Amniotic stem cell (primary cell): ENCODE measurements around the gene BEX2.
"Not testable (repeated sequence)": the region's sequence is repeated elsewhere in the genome, so short reads cannot be mapped to it uniquely, and the experiment has no call there.

Experiments used
- DNase-seq: peaks from one replicate; lab custom pipeline; 2025; lab: John Stamatoyannopoulos, UW

Gene BEX2

DNA sequence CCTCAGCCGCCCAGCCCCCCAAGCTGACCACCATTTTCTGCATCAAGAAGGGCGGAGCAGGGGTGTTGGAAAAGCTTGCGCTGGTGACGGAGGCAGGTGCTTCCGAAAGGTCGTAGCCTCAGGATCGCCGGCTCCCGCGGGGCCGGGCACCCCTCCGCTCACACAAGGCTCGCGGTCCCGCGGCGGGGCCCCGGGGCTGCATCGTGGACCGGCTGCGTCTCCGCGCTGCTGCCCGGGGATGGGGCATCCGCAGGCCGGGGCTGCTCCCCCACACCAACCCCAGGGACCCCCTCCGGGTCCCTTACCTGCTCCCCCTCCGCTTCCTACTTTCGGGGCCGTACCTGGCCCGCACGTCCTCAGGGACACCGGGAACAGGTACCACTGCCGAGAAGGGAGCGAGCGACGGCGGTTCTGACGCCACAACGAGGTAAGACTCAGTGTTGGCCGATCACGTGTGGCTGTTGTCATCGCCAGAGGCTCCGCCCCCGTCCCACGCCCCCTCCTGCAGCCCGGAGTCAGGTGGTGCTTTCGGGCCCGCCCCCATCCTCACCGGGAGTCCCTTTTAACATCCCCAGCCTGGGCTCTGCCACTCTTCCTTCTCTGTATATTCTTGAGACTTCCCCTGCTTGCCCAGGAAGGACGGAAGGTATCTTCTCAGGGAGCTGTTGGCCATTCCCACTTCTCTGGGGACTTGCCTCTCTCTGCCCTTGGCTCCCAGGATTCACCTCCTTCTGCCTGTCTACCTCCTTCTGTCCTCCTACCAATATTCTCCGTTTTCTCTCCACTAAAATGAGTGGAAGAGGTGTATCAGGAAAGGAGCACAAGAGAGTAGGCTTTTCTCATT, at the start of gene BEX2:
Gene BEX2 (minus strand): TSS at position 436 of the 844 bp plus-strand sequence. CDS start 1,014 bp downstream, outside the sequence.
- no peak for DNase-seq

DNA sequence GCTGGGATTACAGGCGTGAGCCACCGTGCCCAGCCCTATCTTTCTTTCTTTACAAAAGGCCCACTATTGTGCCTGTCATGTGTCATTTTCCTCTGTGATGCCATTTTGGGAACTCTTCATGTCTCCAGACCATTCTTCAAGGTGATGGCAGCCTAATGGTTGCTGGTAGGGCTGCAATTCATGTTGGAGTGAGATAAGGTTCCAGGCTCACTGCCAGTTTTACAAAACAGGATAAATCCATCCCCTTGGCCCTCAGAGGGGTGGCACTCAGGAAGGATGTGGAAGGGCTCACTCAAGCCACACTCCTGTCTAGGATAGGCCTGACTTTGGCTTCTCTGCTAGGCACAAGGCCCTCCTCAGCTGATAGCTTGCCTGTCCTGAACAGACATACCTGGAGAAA, 49.3 kb upstream of the BEX2 start:
- no peak for DNase-seq

DNA sequence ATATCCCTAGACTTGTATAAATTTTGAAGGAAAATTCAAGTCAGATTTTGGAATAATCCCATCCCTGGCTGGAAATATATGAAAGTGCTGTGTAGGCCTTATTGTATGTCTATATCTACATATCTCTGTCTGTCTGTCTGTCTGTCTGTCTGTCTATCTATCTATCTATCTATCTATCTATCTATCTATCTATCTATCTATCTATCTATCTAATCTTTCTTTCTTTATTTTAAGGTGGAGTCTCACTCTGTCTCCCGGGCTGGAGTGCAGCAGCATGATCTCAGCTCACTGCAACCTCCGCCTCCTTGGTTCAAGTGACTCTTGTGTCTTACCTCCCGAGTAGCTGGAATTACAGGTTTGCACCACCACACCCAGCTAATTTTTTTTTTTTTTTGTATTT, 48.8 kb upstream of the BEX2 start:
- DNase-seq: not testable (repeated sequence)

DNA sequence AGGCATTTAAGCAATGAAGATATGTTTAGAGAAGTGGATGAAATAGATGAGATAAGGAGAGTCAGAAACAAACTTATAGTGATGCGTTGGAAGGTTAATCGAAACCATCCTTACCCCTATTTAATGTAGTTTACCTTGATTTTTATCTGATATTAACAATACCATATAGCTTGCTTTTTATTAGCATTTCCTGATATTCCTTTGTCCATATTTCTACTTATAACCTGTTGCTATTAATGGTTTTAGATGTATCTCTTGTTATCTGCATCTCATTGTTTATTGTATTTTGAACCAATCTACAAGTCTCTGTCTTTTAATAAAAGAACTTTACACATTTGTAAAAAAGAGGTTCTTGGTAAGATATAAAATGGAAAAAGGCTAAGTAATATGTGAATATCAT, 47.1 kb upstream of the BEX2 start:
- no peak for DNase-seq

DNA sequence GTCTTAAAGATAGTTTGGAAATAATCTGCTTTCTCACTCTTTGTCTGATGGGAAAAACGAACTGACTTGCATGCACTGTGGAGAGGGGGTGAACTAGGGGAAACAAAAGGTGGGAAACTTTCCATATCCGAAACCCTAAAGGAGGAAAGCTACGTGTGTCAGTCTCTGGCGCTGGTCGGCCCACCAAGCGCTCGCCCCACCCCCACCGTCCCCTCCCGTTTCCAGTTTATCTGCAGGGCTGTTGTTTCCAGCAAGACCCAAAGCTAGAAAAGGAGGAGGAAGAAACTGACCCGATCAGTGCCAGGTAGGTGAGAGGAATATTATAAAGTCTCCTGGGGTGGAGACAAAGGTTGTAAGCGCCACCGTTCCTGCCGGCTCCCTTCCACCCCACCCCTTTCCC, 46.1 kb upstream of the BEX2 start:
- no peak for DNase-seq

DNA sequence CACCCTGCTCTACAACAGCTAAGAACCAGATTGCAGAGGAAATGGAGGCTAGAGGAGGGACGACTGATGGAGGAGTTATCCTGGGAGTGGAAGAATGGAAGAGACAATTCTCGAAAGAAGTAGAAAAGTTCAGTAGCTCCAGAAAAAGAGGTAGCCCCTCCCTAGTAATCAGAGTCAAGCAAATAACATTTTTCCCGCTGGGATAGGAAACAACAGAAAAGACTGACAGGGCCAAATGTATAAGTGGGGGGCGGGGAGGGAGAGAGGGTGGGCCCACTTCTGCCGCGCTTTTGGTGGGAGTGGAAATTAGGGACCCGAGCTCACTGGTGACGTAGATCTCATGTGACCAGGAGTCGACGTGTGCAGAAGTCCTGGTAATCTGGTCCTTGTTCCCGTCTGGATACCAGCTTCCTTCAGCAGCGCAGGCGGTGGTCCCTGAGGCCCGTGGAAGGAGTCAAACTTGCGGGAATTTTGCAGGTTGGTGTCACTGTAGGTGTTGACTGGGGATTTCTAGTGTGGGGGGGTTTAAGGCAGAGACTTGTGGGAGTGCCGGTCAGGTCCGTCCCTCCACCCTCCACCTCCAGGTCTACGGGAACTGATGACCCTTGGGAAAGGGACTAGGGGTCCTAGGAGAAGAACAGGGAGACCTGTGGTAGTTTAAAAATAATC, 45.5 kb upstream of the BEX2 start, which contains the start of gene TCEAL9:
Gene TCEAL9 (plus strand): TSS at position 377 of the 669 bp plus-strand sequence. CDS start 1,179 bp downstream, outside the sequence.
- DNase-seq: peak; percentile 46

DNA sequence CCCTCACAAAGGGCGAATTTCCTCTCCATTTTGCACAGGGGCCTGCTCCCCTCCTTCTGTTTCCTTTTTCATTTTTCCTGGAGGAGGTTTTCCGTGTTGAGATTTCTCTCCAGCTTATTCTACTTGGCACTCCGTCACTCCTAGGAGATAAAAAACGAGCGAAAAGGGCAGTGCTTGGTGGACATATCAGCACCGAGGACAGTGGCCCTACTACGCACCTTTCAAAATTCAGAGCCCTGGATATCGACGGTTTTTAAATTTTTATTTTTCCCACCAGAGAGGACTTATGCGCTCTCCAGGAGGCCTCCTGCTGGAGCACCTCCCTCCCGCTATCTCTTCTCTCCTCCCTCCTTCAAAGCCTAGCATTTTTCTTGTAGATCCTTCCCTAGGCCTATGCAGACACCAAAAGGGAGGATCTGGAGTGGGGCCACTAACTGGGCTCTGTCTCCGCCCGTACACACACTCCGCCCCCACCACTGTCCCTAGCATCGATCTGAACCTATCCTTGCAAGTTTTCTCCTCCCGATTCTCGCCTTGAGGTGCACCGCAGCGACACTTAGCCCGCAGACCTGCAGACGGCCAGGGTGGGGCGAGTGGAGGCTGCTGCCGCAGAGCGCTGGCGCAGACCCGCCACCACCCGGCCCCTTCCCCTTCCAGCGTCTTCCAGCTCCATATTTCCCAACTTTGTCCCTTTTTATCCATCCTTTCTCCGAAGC, 37.0 kb upstream of the BEX2 start:
- DNase-seq: no peak

DNA sequence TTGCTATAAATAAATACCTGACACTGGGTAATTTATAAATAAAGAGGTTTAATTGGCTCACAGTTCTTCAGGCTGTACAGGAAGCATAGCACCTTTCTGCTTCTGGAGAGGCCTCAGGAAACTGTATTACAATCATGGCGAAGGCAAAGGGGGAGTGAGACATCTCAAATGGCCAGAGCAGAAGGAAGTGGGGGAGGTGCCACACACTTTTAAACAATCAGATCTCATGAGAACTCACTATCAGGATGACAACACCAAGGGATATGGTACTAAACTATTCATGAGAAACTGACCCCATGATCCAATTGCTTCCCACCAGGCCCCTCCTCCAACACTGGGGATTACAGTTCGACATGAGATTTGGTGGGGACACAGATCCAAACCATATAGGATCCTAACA, 33.8 kb upstream of the BEX2 start:
- DNase-seq: no peak

DNA sequence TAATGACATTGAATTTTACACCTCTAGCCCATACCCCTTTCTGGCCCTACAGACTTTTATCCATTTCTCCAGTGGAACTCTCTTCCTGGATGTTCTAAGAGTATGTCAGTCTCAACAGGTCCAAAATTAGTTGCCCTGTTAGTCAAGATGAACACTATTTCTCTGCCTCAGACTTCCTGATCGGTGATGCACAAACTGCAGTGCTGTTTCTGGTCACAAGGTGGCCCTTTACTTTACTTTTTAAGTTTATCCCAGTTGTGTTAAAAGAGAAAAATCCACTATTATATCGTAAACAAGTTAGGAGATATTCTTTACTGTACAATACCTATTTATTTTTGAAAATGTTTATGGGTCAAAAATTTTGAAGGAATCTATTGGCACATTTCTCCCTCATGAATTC, 32.3 kb upstream of the BEX2 start:
- DNase-seq: peak; percentile 22

DNA sequence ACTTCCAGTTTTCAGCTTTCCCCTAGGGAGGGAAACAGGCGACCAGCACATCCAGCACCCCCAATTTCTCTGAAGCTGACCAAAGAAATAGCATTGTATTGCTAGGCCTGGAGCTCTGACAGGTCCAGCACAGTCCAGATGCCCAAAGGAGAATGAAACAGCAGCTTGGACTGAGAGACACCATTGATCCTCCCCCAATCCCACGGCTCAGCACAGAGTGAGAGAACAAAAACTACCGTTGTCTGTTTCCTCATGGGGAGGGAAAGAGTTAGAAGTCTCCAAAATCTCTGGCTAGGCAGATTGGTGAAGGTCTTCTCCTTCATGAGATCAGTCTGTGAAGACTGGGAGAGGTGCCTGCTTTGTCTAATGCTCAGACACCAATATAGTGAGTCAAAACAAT, 27.9 kb upstream of the BEX2 start:
- DNase-seq: no peak

DNA sequence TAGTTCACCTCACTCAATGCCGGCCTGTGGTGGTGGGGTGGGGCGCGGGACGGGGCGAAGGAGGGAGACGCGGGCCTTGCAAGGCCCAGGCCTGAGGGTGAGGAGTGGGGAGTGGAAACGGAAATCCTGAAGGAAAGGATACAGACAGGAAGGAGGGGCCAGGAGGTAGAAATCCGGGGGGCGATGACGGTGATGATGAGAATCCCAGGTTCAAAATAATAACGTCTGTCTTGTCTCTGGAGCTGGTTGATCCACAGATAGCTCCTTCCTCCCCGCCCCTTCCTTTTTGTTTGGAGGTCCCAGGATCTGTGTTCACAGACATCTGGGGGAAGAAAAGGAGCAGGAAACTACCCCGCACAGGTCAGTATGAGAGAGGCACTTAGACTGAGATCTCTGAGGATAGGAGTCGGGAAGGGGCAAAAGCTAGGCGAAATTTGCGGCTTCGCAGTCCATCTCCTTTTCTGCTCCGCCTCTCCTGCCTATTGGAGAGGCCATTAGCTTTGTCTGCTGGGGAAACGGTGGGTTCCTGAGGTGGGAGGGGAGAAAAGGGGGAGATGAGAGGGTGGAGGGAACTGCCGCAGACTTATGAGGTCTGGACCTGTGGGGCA, 20.0 kb upstream of the BEX2 start:
- no peak for DNase-seq

DNA sequence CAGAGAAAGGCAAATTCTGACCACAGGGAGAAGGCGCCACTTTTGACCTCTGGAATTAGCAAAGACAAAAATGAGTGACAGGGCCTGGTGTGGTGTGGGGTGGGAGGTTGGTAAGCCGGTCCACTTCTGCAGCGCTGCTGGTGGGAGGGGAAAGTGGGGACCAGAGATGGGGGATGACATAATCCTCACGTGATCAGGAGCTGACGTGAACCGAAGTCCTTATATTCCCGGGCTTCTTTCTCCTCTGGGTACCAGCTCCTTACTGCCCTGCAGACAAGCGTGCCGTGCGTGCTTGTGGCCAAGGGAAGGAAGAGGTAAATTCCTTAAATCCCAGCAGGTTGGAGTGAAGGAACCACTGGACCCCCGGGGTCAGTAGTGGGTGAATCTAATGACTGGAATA, 19.2 kb upstream of the BEX2 start, which contains the start of gene TCEAL7:
Gene TCEAL7 (plus strand): TSS at position 249 of the 400 bp plus-strand sequence. CDS start 1,165 bp downstream, outside the sequence.
- DNase-seq: no peak

DNA sequence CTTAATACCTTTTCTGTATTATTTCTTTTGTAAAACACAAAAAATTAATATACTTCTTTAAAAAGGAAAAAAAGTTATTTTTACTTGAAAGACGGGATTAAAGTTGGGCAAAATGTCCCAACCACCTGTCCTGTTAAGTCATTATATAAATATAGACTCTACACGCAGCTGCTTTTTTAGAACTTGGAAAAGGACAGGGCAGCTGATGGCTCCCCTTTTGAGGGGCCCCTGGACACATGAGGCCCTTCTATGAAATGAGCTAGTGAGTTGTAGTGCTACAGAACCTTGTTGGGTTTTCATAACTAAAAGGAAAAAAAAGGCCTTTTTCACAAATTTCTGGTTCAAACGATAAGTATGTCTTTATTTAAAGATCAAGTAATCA, 600 bp upstream of the BEX2 start:
- no peak for DNase-seq

DNA sequence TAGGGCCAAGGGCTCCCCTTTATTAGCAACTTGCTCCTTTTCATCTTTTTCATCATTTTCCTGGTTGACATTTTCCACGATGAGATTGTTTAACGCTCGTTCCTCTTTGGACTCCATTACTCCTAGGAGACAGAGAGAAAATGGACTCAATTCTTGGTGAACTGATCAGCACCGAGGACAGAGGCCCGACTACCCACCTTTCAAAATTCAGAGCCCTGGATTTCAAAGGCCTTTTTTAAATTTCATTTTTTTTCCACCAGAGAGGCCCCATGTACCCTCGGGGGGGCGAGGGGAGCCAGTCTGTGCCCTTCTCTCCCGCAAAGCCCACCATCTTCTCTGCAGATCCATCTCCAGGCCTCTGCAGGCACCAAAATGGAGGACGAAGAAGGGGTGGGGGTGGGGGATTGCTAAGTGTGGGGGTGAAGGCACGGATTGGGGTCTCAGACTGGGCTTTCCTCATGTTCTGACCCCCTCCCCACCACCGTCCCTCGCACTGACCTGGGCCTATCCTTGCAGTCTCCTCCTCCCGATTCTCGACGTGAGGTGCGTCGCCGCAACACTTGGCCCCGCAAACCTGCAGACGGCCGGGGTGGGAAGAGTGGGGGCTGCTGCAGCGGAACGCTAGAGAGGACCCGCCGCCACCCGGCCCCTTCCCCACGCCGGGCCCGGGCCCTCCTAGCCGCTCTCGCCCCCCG, 783 bp downstream of the BEX2 start:
- DNase-seq: no peak

DNA sequence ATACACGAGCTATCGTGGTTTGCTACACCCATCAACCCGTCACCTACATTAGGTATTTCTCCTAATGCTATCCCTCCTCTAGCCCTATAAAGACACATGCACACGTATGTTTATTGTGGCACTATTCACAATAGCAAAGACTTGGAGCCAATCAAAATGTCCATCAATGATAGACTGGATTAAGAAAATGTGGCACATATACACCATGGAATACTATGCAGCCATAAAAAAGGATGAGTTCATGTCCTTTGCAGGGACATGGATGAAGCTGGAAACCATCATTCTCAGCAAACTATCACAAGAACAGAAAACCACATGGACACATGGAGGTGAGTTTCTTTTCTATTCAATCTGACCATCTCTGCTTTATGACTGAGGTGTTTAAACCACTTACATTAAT, 5.1 kb downstream of the BEX2 start:
- DNase-seq: not testable (repeated sequence)

DNA sequence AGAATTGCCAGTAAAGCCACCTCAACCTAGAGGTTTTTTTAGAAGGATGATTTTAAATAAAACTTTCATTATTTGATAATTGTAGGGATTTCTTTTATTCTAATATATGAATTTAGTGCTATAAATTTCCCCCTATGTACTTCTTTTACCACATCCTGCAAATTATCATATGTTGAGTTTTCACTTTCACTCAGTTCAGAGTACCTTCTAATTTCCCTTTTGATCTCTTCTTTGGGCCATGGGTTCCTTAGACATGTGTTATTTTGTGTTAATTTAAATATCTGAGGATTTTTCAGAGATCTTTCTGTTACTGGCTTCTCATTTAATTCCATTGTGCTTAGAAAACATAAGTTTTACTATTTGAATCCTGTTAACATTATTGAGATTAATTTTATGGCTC, 6.1 kb downstream of the BEX2 start:
- no peak for DNase-seq

DNA sequence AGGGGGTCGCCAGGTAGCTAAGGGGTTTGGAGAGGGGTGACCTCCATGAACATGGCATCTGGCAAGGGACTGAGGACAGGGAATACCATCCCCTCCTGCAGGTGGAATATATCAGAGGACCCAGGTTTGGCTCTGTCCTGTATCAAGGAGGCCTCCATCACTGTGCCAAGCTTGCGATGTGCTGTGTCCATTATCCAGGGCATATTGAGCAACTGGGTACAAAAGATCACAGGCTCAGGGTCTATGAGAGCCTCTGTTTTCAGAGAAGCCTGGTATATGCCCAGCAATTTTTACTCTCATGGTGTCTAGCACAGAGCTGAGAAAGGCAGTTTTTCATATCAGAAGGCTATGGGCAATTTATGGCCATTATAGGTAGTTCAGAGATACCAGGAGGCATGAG, 17.7 kb downstream of the BEX2 start:
- no peak for DNase-seq

DNA sequence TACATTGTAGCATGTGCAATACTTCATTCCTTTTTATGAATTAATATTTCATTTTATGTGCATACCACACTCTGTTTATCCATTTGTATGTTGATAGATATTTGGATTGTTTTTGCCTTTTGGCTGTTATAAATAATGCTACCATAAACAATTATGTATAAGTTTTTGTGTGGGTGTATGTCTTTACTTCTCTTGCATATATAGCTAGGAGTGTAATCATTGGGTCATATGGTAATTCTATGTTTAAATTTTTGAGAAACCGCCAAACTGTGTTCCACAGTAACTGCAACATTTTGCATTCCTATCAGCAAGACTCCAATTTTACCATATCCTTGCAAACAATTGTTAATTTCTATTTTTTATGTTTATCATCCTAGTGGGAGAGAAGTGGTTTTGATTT, 31.2 kb downstream of the BEX2 start:
- no peak for DNase-seq

DNA sequence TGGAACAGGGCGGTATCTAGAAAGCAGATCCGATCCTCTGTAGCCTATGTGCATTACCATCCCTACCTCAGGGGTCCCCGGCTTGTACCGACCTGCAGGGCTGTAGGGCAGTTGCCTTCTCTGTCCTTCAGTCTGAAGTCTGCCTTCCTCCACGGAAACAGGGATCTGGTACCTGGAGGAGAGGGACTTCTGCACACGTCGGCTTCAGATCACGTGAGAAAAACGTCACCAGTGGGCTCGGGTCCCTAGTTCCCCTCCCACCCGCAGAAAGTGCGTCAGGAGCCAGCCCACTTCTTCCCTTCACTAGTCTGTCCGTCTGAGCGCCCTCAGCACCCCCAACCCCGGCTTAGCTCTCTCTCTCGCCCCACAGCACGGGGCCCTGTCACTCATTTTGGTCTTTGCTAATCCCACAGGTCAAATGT, 34.2 kb downstream of the BEX2 start, which contains the start of gene TCEAL5:
Gene TCEAL5 (minus strand): TSS at position 170 of the 422 bp plus-strand sequence. CDS start 2,187 bp downstream, outside the sequence.
- no peak for DNase-seq

DNA sequence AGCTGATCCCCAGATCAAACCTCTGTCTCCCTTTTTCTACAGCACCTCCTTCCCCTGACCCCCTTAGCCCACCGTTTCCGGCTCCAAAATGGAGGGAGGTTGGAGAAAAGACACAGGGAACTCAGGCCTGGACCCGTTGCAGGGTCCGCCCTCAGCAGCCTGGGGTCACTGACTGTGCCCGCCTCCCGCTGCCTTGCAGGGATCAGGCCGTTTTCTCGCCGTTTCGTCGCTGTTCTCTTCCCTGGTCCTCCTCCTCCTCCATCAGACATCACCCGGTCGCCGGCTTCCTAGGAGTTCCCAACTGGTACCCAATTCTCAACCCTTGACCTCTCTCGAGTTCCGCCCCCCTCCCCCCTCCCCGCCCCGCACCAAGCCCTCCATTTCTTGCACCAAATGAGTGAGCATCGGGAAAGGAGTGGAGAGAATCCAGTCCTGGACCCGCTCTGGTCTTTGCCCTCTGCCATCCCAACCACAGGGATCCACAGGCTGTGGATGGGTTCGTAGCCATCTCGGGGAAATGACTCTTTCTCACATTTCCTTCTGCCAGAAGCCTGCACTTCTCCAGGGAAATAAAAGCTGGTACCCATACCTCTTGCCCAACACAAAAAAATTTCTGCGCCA, 34.7 kb downstream of the BEX2 start:
- DNase-seq: no peak

DNA sequence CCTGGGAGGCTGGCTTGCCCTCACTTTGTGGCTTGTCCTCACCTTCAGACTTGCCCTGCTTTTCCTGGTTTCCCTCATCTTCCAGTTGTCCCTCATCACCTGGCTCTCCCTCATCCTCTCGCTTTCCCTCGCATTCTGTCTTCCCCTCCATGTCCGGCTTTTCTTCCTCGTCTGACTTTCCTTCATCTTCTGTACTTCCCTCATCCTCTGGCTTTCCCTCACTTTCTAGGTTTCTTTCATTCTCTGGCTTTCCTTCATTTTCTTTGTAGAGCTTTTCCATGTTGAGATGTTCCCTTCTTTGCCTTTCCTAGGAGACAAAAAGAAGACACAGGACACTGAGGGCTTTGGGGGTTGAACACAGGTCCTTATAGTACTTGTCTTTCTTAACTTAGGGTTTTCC, 36.5 kb downstream of the BEX2 start:
- no peak for DNase-seq
